ENCODE measurements around the gene GPSM1.

Gene GPSM1

GRCh38 chr9:136296434-136297015 lies 30.8 kb upstream of the GPSM1 start:
- peak overlapping the region; percentile 50 for H3K4me2 ChIP-seq
- no peaks in the 10 kb centered on the region for H3K27me3 ChIP-seq
- H3K27ac ChIP-seq = no peak overlapping the region

DNA sequence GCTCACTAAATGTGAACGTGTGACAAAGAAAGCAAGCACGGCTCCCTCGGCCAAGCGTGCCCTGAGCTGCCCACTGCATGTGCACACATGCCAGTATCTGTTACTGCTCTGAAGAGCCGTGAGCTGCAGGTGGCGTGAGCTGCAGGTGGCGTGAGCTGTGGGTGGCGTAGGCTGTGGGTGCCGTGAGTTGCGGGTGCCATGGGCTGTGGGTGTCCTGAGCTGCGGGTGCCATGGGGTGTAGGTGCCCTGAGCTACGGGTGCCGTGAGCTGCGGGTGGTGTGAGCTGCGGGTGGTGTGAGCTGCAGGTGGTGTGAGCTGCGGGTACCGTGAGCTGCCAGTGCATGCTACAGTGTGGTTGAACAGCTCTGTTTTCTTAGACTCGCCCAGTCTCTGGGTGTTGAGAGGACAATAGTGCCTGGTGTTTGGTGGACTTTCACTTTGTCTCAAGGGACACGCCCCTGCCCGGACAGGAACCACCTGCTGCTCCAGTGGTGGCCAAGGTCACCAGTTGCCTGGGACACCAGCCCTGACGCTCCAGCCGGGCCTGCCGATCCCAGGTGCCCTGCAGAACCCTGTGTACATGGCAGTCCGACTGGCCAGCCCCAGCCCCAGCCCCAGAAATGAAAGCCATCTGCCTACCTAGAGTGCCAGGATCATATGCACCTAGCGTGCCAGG lies 30.2 kb upstream of the GPSM1 start:
- H3K9ac ChIP-seq = no peak overlapping the region
- H3K4me3 ChIP-seq = no peak overlapping the region
- peak overlapping the region; percentile 50 for H3K4me2 ChIP-seq
- no peak overlapping the region for H3K27ac ChIP-seq
- no peaks in the 10 kb centered on the region for H3K9me3 ChIP-seq
- no peak for TF ChIP-seq Cebpa-rat (IDR thresholded peaks at IDR 0.05)
- no peaks in the 10 kb centered on the region for H3K27me3 ChIP-seq
- no peaks in the 10 kb centered on the region for H3K36me3 ChIP-seq
- H3K4me1 ChIP-seq = peaks cover 56% of the 10 kb centered on the region
- no peaks in the 10 kb centered on the region for H4K20me1 ChIP-seq

More at GRCh38 chr9:136296434-136297015, 30.8 kb upstream of the GPSM1 start:
- Histone ChIP-seq H3K36me3 (no peaks in the 10 kb centered on the region), H3K9me3 (no peaks in the 10 kb centered on the region), H4K20me1 (no peaks in the 10 kb centered on the region), H3K4me1 (peaks cover 54% of the 10 kb centered on the region), H3K9ac (no peak overlapping the region), H3K4me3 (no peak overlapping the region)
- TF ChIP-seq Cebpa-rat (IDR thresholded peaks at IDR 0.05) = no peak

DNA sequence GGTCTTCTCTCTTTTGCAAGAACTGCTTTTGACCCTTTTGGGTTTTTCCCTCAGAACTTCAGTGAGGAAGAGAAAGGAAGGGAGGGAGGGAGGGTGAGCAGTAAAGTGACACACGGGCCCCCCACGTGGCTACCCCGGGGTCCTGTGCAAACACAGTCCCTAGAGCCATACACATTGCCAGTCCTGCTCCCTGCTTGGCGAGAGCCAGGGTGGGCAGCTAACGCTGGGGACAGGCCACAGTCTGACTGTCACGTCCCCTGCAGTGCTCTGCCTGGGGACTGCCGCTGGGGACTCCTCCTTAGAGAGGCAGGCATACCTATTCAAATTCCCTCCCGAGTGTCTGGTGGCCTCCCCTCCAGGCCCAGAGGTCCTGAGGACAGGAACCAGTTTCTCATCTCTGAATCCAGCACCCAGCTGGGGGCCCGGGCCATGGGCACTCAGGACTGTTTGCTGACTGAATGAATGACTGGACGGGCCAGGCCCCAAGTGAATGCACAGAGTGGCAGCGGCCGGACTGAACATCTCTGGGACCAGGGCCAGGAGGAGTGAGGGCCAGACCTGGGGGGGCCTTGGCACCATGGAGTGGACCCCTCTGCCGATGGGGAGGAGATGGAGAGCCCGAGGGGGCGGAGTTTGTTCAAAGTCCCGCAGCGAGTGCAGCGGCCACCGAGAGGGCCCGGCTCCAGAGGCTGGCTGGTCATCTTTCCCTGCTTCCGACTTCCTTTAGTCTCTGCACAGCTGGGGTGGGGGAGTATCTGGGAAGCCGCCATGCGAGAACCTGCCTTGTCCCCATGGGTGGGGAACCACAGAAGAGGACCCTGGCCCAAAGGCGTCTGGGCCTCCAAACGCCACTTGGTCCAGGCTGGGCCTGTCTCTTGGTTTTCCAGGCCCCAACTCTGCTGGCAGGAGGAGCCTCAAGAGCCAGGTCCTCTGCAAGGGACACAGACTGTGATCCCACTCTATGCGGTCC lies 29.3 kb upstream of the GPSM1 start:
- peak overlapping the region; percentile 50 for H3K4me2 ChIP-seq
- no peaks in the 10 kb centered on the region for H3K9me3 ChIP-seq
- H3K4me3 ChIP-seq = no peak overlapping the region
- H4K20me1 ChIP-seq = no peaks in the 10 kb centered on the region
- no peaks in the 10 kb centered on the region for H3K36me3 ChIP-seq
- no peak overlapping the region for H3K27ac ChIP-seq
- no peak for TF ChIP-seq Cebpa-rat (IDR thresholded peaks at IDR 0.05)
- H3K9ac ChIP-seq = no peak overlapping the region
- H3K27me3 ChIP-seq = no peaks in the 10 kb centered on the region
- peaks cover 64% of the 10 kb centered on the region for H3K4me1 ChIP-seq

GRCh38 chr9:136299116-136299515 lies 28.2 kb upstream of the GPSM1 start:
- Histone ChIP-seq H3K4me3 (no peak overlapping the region), H3K27me3 (no peaks in the 10 kb centered on the region), H3K4me1 (peaks cover 75% of the 10 kb centered on the region), H4K20me1 (no peaks in the 10 kb centered on the region), H3K9ac (no peak overlapping the region), H3K36me3 (no peaks in the 10 kb centered on the region), H3K9me3 (no peaks in the 10 kb centered on the region), H3K4me2 (no peak overlapping the region), H3K27ac (no peak overlapping the region)
- no peak for TF ChIP-seq Cebpa-rat (IDR thresholded peaks at IDR 0.05)

DNA sequence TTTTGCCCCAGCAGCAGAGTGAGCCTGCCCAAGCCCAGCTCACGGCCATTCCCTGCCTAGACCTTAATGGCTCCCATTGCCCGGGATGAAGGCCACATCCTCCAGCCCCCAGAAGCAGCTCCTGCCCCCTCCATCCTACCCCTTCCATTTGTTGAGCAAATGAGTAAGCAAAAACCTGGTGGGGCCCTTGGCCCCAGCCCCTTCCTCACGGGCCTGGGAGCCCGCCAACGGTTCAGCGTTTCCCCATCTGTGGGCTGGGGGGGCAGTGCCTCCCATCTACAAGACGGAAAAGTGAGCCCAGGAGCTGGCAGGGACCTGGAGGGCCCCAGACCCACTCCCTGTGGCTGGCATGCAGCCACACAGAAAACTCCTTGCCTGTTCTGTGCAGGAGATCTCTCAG lies 27.8 kb upstream of the GPSM1 start:
- TF ChIP-seq Cebpa-rat (IDR thresholded peaks at IDR 0.05) = no peak
- H3K9ac ChIP-seq = no peak overlapping the region
- no peaks in the 10 kb centered on the region for H3K27me3 ChIP-seq

GRCh38 chr9:136300016-136300545 lies 27.3 kb upstream of the GPSM1 start:
- Histone ChIP-seq H3K9ac (no peak overlapping the region), H3K4me1 (peaks cover 84% of the 10 kb centered on the region), H4K20me1 (peaks cover 2% of the 10 kb centered on the region; the same call in 1 of the 2 replicates), H3K4me2 (peak overlapping the region; percentile 12), H3K9me3 (no peaks in the 10 kb centered on the region), H3K4me3 (no peak overlapping the region), H3K27ac (no peak overlapping the region), H3K27me3 (no peaks in the 10 kb centered on the region), H3K36me3 (no peaks in the 10 kb centered on the region)
- TF ChIP-seq Cebpa-rat (IDR thresholded peaks at IDR 0.05) = no peak

More for the DNA sequence above, 27.8 kb upstream of the GPSM1 start:
- Histone ChIP-seq H3K4me1 (peaks cover 79% of the 10 kb centered on the region), H3K27ac (no peak overlapping the region), H3K9me3 (no peaks in the 10 kb centered on the region), H4K20me1 (no peaks in the 10 kb centered on the region), H3K4me3 (no peak overlapping the region), H3K4me2 (peak overlapping the region; percentile 12), H3K36me3 (no peaks in the 10 kb centered on the region)

GRCh38 chr9:136300866-136301265 lies 26.5 kb upstream of the GPSM1 start:
- Histone ChIP-seq H3K4me2 (0 out of 2 replicates have a peak overlapping the region, but pooled peaks have one; percentile 12), H3K36me3 (no peaks in the 10 kb centered on the region), H3K4me3 (no peak overlapping the region), H3K27me3 (no peaks in the 10 kb centered on the region), H3K27ac (no peak overlapping the region), H4K20me1 (peaks cover 6% of the 10 kb centered on the region; the same call in 1 of the 2 replicates), H3K9me3 (no peaks in the 10 kb centered on the region), H3K4me1 (peaks cover 92% of the 10 kb centered on the region), H3K9ac (no peak overlapping the region)
- no peak for TF ChIP-seq Cebpa-rat (IDR thresholded peaks at IDR 0.05)

DNA sequence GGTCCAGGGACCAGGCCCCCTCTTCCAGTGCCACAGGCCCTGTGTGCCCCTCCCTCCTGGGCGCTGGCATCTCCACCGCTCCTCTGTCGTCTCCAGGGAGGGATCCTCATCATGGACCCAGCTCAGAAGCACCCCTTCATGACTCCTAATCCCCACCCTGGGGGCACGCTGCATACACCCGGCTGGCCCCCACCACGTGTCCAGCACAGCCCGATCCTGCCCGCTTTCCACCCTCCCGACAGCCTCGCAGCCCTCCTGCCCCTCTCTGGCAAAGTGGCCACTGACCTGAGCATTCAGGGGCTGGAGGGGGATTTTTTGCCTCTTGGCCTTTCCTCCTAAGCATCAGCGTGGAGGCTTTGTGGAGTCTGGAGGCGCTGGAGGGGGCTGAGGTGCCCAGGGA lies 24.8 kb upstream of the GPSM1 start:
- Histone ChIP-seq H3K4me3 (no peak overlapping the region), H3K4me1 (peaks cover 96% of the 10 kb centered on the region), H3K27me3 (no peaks in the 10 kb centered on the region), H3K9ac (no peak overlapping the region), H3K9me3 (no peaks in the 10 kb centered on the region), H3K36me3 (no peaks in the 10 kb centered on the region), H3K4me2 (no peak overlapping the region), H3K27ac (peak overlapping the region; percentile 13; the same call in 1 of the 2 replicates), H4K20me1 (peaks cover 6% of the 10 kb centered on the region; the same call in 1 of the 2 replicates)
- TF ChIP-seq Cebpa-rat (IDR thresholded peaks at IDR 0.05) = no peak

- TF ChIP-seq Cebpa-rat (IDR thresholded peaks at IDR 0.05) = no peak
- Histone ChIP-seq H3K27me3 (no peaks in the 10 kb centered on the region), H3K4me1 (peaks cover 96% of the 10 kb centered on the region), H3K4me2 (peak overlapping the region; percentile 86), H3K4me3 (no peak overlapping the region), H3K36me3 (no peaks in the 10 kb centered on the region), H3K27ac (no peak overlapping the region), H3K9ac (no peak overlapping the region), H3K9me3 (no peaks in the 10 kb centered on the region), H4K20me1 (peaks cover 6% of the 10 kb centered on the region; the same call in 1 of the 2 replicates)
Measured at GRCh38 chr9:136303066-136303824, 24.1 kb upstream of the GPSM1 start.

All from BLaER1 (cell line).